Endothelial cell (in vitro differentiated cells): ENCODE data around the gene STARD13. TPM values are rescaled to one million over a fixed set of nuclear protein-coding genes. Genes with fewer than 3 reads are reported as not detected.

Experiments used
- DNase-seq: peaks from one replicate; pipeline ENCODE4 v3.0.0; 2021; ENCODE audit warnings: low spot score
- H3K27ac Mint-ChIP-seq: one replicate; pipeline ENCODE4 v1.8.0; 2021; ENCODE audit warnings: mixed read lengths, inconsistent platforms; ENCODE audit not compliant: unreplicated experiment
- H3K27me3 Mint-ChIP-seq: one replicate; pipeline ENCODE4 v1.8.0; 2021; ENCODE audit warnings: mild to moderate bottlenecking, moderate library complexity, mixed read lengths, inconsistent platforms; ENCODE audit not compliant: unreplicated experiment
- H3K36me3 Mint-ChIP-seq: one replicate; pipeline ENCODE4 v1.8.0; 2021; ENCODE audit warnings: mild to moderate bottlenecking, low read depth, mixed read lengths, inconsistent platforms; ENCODE audit not compliant: unreplicated experiment
- H3K4me1 Mint-ChIP-seq: one replicate; pipeline ENCODE4 v1.8.0; 2021; ENCODE audit warnings: mild to moderate bottlenecking, mixed read lengths, inconsistent platforms; ENCODE audit not compliant: unreplicated experiment
- H3K4me3 Mint-ChIP-seq: one replicate; pipeline ENCODE4 v1.8.0; 2021; ENCODE audit warnings: mild to moderate bottlenecking, mixed read lengths, inconsistent platforms; ENCODE audit not compliant: unreplicated experiment
- H3K9me3 Mint-ChIP-seq: one replicate; pipeline ENCODE4 v1.8.0; 2021; ENCODE audit warnings: mixed read lengths, inconsistent platforms; ENCODE audit not compliant: unreplicated experiment
- total RNA-seq: library from RNA; stranded (reverse); fragmentation: NEBNext Ultra II Directional; extraction: Animal tissue kit (Norgen Biotek cat#: 25700); gene quantifications from one replicate; pipeline ENCODE4 v1.2.1, GENCODE V29; 2021; ENCODE audit not compliant: unreplicated experiment
- TF ChIP-seq, protein P1 (sequence below): fragments of 200-600 bp; sonication (generic); IDR thresholded peaks from one replicate; pipeline ENCODE4 v1.5.0; 2021; ENCODE audit warnings: antibody characterized with exemption; ENCODE audit not compliant: unreplicated experiment

The STARD13 gene
- total RNA-seq, 1 donor from 2014 or later = 63.8 TPM

DNA sequence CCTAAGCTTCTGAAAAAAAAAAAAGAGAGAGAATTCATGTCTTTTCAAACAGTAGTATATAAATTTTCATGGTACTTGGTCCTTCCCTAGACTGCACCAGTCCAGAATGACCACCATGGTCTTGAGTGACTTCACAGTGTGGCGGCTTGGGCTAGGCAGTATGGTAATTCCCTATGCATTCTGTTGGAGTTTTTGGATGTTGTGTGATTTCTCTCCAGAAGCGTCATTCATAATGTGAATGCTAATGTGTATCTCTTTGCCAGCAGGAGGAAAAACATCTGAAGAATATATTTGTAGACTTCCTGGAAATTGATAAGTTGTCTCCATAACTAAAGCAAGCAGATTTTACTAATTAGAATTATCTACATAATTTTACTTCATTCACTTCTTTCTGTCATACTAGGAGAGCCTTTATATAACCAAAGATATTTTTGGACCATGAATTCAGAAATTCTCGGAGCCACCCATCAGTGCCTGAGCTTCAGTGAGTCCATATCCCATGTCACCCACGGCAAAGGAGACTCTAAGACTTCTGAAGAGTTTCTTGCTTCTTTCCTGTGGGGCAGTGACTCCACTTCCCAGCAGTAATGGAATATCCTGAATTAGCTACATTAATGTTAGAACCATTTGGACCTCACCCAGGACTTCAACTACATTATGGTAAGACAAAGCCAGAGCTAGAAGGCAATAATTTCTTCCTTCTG is 8.4 kb downstream of the STARD13 start:
- Mint-ChIP-seq H3K9me3 (no peaks in the 10 kb centered on the region), H3K4me1 (peaks cover 45% of the 10 kb centered on the region), H3K27me3 (peaks cover 3% of the 10 kb centered on the region), H3K36me3 (no peaks in the 10 kb centered on the region), H3K4me3 (no peak overlapping the region), H3K27ac (peak overlapping the region; percentile 19)
- TF ChIP-seq, protein P1, sequence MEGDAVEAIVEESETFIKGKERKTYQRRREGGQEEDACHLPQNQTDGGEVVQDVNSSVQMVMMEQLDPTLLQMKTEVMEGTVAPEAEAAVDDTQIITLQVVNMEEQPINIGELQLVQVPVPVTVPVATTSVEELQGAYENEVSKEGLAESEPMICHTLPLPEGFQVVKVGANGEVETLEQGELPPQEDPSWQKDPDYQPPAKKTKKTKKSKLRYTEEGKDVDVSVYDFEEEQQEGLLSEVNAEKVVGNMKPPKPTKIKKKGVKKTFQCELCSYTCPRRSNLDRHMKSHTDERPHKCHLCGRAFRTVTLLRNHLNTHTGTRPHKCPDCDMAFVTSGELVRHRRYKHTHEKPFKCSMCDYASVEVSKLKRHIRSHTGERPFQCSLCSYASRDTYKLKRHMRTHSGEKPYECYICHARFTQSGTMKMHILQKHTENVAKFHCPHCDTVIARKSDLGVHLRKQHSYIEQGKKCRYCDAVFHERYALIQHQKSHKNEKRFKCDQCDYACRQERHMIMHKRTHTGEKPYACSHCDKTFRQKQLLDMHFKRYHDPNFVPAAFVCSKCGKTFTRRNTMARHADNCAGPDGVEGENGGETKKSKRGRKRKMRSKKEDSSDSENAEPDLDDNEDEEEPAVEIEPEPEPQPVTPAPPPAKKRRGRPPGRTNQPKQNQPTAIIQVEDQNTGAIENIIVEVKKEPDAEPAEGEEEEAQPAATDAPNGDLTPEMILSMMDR = no peak
- no peak for DNase-seq

DNA sequence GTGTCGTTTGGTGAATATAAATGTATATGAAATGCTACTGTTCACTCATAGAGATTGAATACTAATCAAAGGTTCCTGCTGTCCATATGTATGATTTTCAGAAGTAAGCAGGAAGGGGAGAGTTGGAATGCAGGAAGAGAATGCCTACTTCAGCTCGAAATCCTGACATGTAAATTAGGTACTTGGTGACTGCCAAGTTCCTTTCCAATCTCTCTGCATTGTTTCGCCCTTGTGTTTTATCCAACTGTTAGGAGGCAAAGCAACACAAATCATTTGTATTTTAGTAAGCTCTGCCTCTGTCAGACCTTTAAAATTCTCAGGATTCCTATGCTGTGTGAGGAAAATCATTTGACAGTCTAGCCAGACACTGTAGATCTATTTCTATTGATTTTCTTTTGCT is 9.0 kb downstream of the STARD13 start:
- no peaks in the 10 kb centered on the region for H3K9me3 Mint-ChIP-seq
- peaks cover 40% of the 10 kb centered on the region for H3K4me1 Mint-ChIP-seq
- peaks cover 1% of the 10 kb centered on the region for H3K27me3 Mint-ChIP-seq
- H3K4me3 Mint-ChIP-seq = no peak overlapping the region
- peak overlapping the region; percentile 19 for H3K27ac Mint-ChIP-seq
- TF ChIP-seq, protein P1 = no peak
- DNase-seq = no peak
- no peaks in the 10 kb centered on the region for H3K36me3 Mint-ChIP-seq

DNA sequence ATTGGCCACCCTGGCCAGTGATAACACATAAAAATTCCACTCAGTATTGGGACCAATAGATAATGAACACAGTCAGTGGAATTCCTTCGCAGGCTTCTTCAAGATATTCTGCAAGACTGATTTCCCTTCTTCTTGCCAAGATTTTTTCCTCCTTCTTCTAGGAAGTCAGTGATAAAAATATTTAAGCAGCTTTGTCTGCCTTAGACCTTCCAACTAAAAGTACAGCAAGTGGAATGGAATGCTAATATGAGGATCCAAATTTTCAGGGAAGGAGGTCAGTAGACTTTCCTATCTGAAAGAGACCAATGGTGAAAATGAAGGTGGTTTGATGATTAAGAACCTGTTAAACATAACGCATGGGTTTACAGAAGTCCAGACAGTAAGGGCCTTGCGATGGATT is 9.6 kb downstream of the STARD13 start:
- TF ChIP-seq, protein P1 = no peak
- H3K4me1 Mint-ChIP-seq = peaks cover 35% of the 10 kb centered on the region
- H3K4me3 Mint-ChIP-seq = no peak overlapping the region
- no peak overlapping the region for H3K27ac Mint-ChIP-seq
- no peaks in the 10 kb centered on the region for H3K9me3 Mint-ChIP-seq
- H3K27me3 Mint-ChIP-seq = peaks cover 1% of the 10 kb centered on the region
- DNase-seq = no peak
- no peaks in the 10 kb centered on the region for H3K36me3 Mint-ChIP-seq

DNA sequence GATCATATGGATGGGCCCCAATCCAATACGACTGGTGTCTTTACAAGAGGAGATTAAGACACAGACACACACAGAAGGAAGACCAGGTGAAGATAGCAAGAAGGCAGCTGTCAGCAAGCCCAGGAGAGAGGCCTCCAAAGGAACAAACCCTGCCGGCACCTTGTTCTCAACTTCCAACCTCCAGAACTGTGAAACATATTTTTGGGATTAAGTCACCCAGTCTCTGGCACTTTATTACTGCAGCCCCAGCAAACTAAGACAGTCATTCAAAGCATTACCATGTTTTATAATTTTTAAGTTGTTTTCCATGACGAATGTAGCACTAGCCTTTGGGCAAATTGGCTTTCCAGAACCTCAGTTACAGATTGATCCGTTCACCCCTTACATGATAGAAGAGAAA is 11.3 kb downstream of the STARD13 start:
- Mint-ChIP-seq H3K27ac (no peak overlapping the region), H3K27me3 (peaks cover 1% of the 10 kb centered on the region), H3K4me3 (no peak overlapping the region), H3K9me3 (no peaks in the 10 kb centered on the region), H3K36me3 (no peaks in the 10 kb centered on the region), H3K4me1 (peaks cover 22% of the 10 kb centered on the region)
- TF ChIP-seq, protein P1 = no peak
- DNase-seq = no peak

DNA sequence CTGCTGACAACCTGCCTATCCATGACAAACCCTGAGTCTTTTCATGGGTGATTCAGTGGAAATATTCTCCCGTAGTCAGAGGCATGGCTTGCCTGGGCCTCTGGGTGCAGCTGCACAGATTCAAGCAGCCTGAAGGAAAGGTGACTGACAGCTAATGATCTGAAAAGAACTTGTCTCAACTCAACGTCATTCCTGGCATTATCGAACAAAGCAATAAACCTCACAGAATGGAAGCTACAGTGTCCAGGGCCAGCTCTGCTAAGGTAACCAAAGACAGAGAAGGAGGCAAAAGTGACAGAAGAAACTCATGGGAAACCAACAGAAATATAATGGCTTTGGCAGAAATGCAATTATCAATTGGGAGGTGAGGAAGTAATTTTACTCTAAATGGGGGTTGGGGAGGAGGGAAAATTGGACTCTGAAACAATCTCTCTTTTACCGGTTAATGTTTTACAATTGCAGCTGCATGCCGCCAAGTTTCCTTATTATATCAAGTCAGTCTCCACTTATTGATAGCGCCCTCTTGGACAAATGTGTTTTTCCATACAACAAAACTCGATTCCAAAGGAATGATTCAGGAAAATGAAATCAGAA is 12.9 kb downstream of the STARD13 start:
- peaks cover 21% of the 10 kb centered on the region for H3K4me1 Mint-ChIP-seq
- no peak for DNase-seq
- H3K4me3 Mint-ChIP-seq = no peak overlapping the region
- H3K27me3 Mint-ChIP-seq = peaks cover 1% of the 10 kb centered on the region
- TF ChIP-seq, protein P1 = no peak
- no peaks in the 10 kb centered on the region for H3K36me3 Mint-ChIP-seq
- no peaks in the 10 kb centered on the region for H3K9me3 Mint-ChIP-seq
- no peak overlapping the region for H3K27ac Mint-ChIP-seq
